Measurements from ENCODE around the gene PSMC4. TPM values are rescaled to one million over a fixed set of nuclear protein-coding genes. Genes with fewer than 3 reads are reported as not detected.

The PSMC4 gene
- total and polyA plus RNA-seq, 4 experiments from 2014 or later: 53.1 to 135 (median 76.3) TPM

DNA sequence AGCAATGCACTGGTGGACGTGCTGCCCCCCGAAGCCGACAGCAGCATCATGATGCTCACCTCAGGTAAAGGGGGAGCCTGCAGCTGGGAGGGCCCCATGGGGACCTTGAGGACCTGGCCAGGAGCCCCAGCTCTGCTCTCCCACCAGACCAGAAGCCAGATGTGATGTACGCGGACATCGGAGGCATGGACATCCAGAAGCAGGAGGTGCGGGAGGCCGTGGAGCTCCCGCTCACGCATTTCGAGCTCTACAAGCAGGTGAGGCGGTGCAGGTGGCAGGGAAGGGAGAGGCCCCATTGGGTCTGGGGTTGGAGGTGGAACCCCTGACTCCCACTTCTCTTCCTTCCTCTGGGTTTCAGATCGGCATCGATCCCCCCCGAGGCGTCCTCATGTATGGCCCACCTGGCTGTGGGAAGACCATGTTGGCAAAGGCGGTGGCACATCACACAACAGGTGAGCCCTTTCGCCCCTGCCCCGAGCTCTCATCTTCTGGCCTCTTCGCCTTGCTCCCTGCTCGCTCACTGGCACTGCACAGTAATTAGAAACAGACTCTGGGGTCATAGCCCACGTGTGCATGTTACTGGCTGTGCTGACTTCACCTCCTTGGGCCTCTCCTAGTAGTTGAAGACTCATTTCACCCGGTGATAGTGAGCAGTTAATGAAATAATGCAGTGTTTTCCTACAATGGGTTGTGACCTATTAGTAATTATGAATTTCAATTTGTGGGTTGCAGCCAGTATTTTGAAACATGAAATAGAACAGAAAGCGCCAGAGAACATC is 3.6 kb downstream of the PSMC4 start:
- Mint-ChIP-seq H3K4me3 (peak overlapping the region in 2 of 8 donors; percentile 38 to 53), H3K9me3 (no peaks in the 10 kb centered on the region), H3K27ac (peak overlapping the region in 3 of 7 donors; percentile 32 to 67 (median 66)), H3K27me3 (no peaks in the 10 kb centered on the region), H3K4me1 (peaks cover 27 to 35% (median 31%) of the 10 kb centered on the region in 4 donors), H3K36me3 (peaks cover 40 to 64% of the 10 kb centered on the region in 2 donors)
- H3K27me3 ChIP-seq (ENCODE audit: insufficient read depth, low read length): no peaks in the 10 kb centered on the region
- peaks cover 21% of the 10 kb centered on the region for H3K4me1 ChIP-seq (ENCODE audit: insufficient read depth, low read length)
- H3K9me3 ChIP-seq (ENCODE audit: control insufficient read depth in 1 of 2, low read length in 2 of 2): no peaks in the 10 kb centered on the region
- H3K36me3 ChIP-seq (ENCODE audit: insufficient read depth, low read length): peaks cover 46% of the 10 kb centered on the region
- ChIA-PET CTCF (ENCODE audit: partially characterized antibody) (no interaction called here), POLR2A (ENCODE audit: partially characterized antibody) (interaction anchor here (0.8 kb wide), 1 partner anchor 22 kb away, joined by 3 read pairs; the partner anchor contains the start of gene ZNF546)
- H3K27ac ChIP-seq (ENCODE audit: low read depth, low read length): no peak overlapping the region
- no peak overlapping the region for H3K4me3 ChIP-seq (ENCODE audit: low read length in 2 of 2)
- intact Hi-C loops (cut with micrococcal nuclease): loop anchor here (5.0 kb wide), 1 partner anchor 62 kb away; no protein-coding TSS in a partner anchor
- DNase-seq: no peak

DNA sequence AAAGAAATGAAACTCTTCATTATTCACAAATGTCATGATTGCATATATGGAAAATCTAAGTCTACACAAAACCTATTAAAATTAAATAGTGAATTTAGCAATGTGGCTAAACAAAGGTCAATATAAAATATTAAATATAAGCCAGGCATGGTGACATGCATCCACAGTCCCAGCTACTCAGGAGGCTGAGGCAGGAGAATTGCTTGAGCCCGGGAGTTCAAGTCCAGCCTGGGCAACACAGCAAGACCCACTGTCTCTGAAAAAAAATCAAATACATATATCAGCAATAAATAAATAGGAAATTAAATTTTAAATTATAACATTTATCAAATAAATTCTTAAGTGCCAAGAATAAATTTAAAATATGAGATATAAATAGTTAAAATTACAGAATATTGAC is 11.9 kb downstream of the PSMC4 start:
- Histone ChIP-seq H3K36me3 (ENCODE audit: insufficient read depth, low read length) (peaks cover 35% of the 10 kb centered on the region), H3K9me3 (ENCODE audit: control insufficient read depth in 1 of 2, low read length in 2 of 2) (peaks cover 0 to 6% of the 10 kb centered on the region in 2 donors), H3K4me1 (ENCODE audit: insufficient read depth, low read length) (no peaks in the 10 kb centered on the region), H3K4me3 (ENCODE audit: low read length in 2 of 2) (no peak overlapping the region), H3K27ac (ENCODE audit: low read depth, low read length) (no peak overlapping the region), H3K27me3 (ENCODE audit: insufficient read depth, low read length) (no peaks in the 10 kb centered on the region)
- Mint-ChIP-seq H3K4me1 (peaks cover 0 to 11% (median 6%) of the 10 kb centered on the region in 4 donors), H3K9me3 (peaks cover 0 to 41% (median 35%) of the 10 kb centered on the region in 8 donors), H3K36me3 (peaks cover 75 to 77% of the 10 kb centered on the region in 2 donors), H3K4me3 (no peak overlapping the region), H3K27ac (no peak overlapping the region), H3K27me3 (no peaks in the 10 kb centered on the region)
- CTCF ChIA-PET (ENCODE audit: partially characterized antibody): no interaction called here
- DNase-seq: no peak
- intact Hi-C loops (cut with micrococcal nuclease): no loop called here
- POLR2A ChIA-PET (ENCODE audit: partially characterized antibody): no interaction called here

- Histone ChIP-seq H3K27ac (ENCODE audit: low read depth, low read length) (no peak overlapping the region), H3K36me3 (ENCODE audit: insufficient read depth, low read length) (peaks cover 26% of the 10 kb centered on the region), H3K9me3 (ENCODE audit: control insufficient read depth in 1 of 2, low read length in 2 of 2) (peaks cover 0 to 6% of the 10 kb centered on the region in 2 donors), H3K4me3 (ENCODE audit: low read length in 2 of 2) (no peak overlapping the region), H3K4me1 (ENCODE audit: insufficient read depth, low read length) (no peaks in the 10 kb centered on the region), H3K27me3 (ENCODE audit: insufficient read depth, low read length) (no peaks in the 10 kb centered on the region)
- Mint-ChIP-seq H3K4me1 (peaks cover 0 to 12% (median 6%) of the 10 kb centered on the region in 4 donors), H3K27ac (peak overlapping the region in 2 of 7 donors; percentile 7 to 42), H3K36me3 (peaks cover 69 to 72% of the 10 kb centered on the region in 2 donors), H3K4me3 (no peak overlapping the region), H3K9me3 (peaks cover 0 to 42% (median 37%) of the 10 kb centered on the region in 8 donors), H3K27me3 (no peaks in the 10 kb centered on the region)
- ChIA-PET CTCF (ENCODE audit: partially characterized antibody) (interaction anchor here (1.2 kb wide), 1 partner anchor 13 kb away, joined by 4 read pairs; the partner anchor contains the start of gene PSMC4), POLR2A (ENCODE audit: partially characterized antibody) (interaction anchor here (1.5 to 1.7 kb wide), 2 partner anchors 13 to 14 kb away, joined by 3 to 4 read pairs; partner anchors contain the start of gene ZNF546)
- DNase-seq: no peak
- intact Hi-C loops (cut with micrococcal nuclease): no loop called here
Observed at GRCh38 chr19:39983695-39984300, 12.8 kb downstream of the PSMC4 start.

DNA sequence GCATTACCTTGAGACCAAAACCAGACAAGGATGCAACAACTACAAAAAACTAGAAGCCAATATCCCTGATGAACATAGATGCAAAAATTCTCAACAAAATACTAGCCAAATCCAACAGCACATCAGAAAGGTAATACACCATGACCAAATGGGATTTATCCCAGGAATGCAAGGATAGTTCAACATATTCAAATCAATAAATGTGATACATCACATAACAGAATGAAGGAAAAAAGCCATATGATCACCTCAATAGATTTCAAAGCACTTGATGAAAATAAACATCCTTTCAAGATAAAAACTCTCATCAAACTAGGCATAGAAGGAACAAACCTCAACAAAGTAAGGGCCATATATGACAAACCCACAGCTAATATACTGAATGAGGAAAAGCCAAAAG is 15.7 kb downstream of the PSMC4 start:
- no peaks in the 10 kb centered on the region for H3K27me3 Mint-ChIP-seq
- DNase-seq: no peak
- H3K36me3 ChIP-seq (ENCODE audit: insufficient read depth, low read length): no peaks in the 10 kb centered on the region
- no peak overlapping the region for H3K27ac ChIP-seq (ENCODE audit: low read depth, low read length)
- CTCF ChIA-PET (ENCODE audit: partially characterized antibody): interaction anchor here (1.7 kb wide), 1 partner anchor 16 kb away, joined by 5 read pairs; the partner anchor contains the start of gene PSMC4
- H3K27ac Mint-ChIP-seq: peak overlapping the region in 1 of 7 donors; percentile 11
- H3K9me3 Mint-ChIP-seq: peaks cover 0 to 42% (median 37%) of the 10 kb centered on the region in 8 donors
- H3K4me3 Mint-ChIP-seq: no peak overlapping the region
- H3K4me1 Mint-ChIP-seq: peaks cover 16 to 32% (median 18%) of the 10 kb centered on the region in 4 donors
- POLR2A ChIA-PET (ENCODE audit: partially characterized antibody): no interaction called here
- H3K9me3 ChIP-seq (ENCODE audit: control insufficient read depth in 1 of 2, low read length in 2 of 2): peaks cover 0 to 6% of the 10 kb centered on the region in 2 donors
- intact Hi-C loops (cut with micrococcal nuclease): no loop called here
- H3K4me3 ChIP-seq (ENCODE audit: low read length in 2 of 2): no peak overlapping the region
- no peaks in the 10 kb centered on the region for H3K4me1 ChIP-seq (ENCODE audit: insufficient read depth, low read length)
- peaks cover 49 to 52% of the 10 kb centered on the region in 2 donors for H3K36me3 Mint-ChIP-seq
- no peaks in the 10 kb centered on the region for H3K27me3 ChIP-seq (ENCODE audit: insufficient read depth, low read length)

GRCh38 chr19:39987167-39987566 is 16.2 kb downstream of the PSMC4 start:
- POLR2A ChIA-PET (ENCODE audit: partially characterized antibody): no interaction called here
- H3K36me3 Mint-ChIP-seq: peaks cover 46 to 49% of the 10 kb centered on the region in 2 donors

DNA sequence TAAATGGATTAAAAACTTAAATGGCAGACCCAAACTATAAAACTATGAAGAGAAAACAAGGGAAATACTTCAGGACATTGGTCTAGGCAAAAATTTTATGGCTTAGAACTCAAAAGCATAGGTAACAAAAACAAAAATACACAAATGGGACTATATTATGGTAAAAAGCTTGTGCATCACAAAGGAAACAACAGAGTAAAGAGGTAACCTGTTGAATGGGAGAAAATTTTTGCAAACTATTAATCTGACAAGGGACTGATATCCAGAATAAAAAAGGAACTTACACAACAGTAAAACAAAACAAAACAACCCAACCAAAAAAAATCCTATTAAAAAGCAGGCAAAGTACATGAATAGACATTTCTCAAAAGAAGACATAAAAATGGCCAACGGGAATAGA is 16.6 kb downstream of the PSMC4 start:
- H3K27me3 ChIP-seq (ENCODE audit: insufficient read depth, low read length): no peaks in the 10 kb centered on the region
- no peak overlapping the region for H3K4me3 ChIP-seq (ENCODE audit: low read length in 2 of 2)
- peaks cover 20 to 37% (median 25%) of the 10 kb centered on the region in 4 donors for H3K4me1 Mint-ChIP-seq
- no peaks in the 10 kb centered on the region for H3K4me1 ChIP-seq (ENCODE audit: insufficient read depth, low read length)
- H3K36me3 Mint-ChIP-seq: peaks cover 42 to 45% of the 10 kb centered on the region in 2 donors
- no peak overlapping the region for H3K27ac Mint-ChIP-seq
- CTCF ChIA-PET (ENCODE audit: partially characterized antibody): interaction anchor here (1.7 kb wide), 1 partner anchor 17 kb away, joined by 5 read pairs; the partner anchor contains the start of gene PSMC4
- DNase-seq: no peak
- no peak overlapping the region for H3K27ac ChIP-seq (ENCODE audit: low read depth, low read length)
- H3K9me3 Mint-ChIP-seq: peaks cover 0 to 42% (median 37%) of the 10 kb centered on the region in 8 donors
- H3K9me3 ChIP-seq (ENCODE audit: control insufficient read depth in 1 of 2, low read length in 2 of 2): peaks cover 0 to 6% of the 10 kb centered on the region in 2 donors
- H3K27me3 Mint-ChIP-seq: no peaks in the 10 kb centered on the region
- H3K4me3 Mint-ChIP-seq: no peak overlapping the region
- POLR2A ChIA-PET (ENCODE audit: partially characterized antibody): no interaction called here
- intact Hi-C loops (cut with micrococcal nuclease): no loop called here
- H3K36me3 ChIP-seq (ENCODE audit: insufficient read depth, low read length): no peaks in the 10 kb centered on the region

More at GRCh38 chr19:39987167-39987566, 16.2 kb downstream of the PSMC4 start:
- peak overlapping the region in 1 of 8 donors; percentile 11 for H3K4me3 Mint-ChIP-seq
- no peak for DNase-seq
- intact Hi-C loops (cut with micrococcal nuclease): no loop called here
- no peak overlapping the region for H3K27ac Mint-ChIP-seq
- Histone ChIP-seq H3K4me1 (ENCODE audit: insufficient read depth, low read length) (no peaks in the 10 kb centered on the region), H3K27me3 (ENCODE audit: insufficient read depth, low read length) (no peaks in the 10 kb centered on the region), H3K36me3 (ENCODE audit: insufficient read depth, low read length) (no peaks in the 10 kb centered on the region), H3K9me3 (ENCODE audit: control insufficient read depth in 1 of 2, low read length in 2 of 2) (peaks cover 0 to 6% of the 10 kb centered on the region in 2 donors), H3K27ac (ENCODE audit: low read depth, low read length) (no peak overlapping the region), H3K4me3 (ENCODE audit: low read length in 2 of 2) (no peak overlapping the region)
- H3K9me3 Mint-ChIP-seq: peaks cover 0 to 42% (median 37%) of the 10 kb centered on the region in 8 donors
- CTCF ChIA-PET (ENCODE audit: partially characterized antibody): interaction anchor here (1.7 kb wide), 1 partner anchor 17 kb away, joined by 5 read pairs; the partner anchor contains the start of gene PSMC4
- peaks cover 20 to 34% (median 22%) of the 10 kb centered on the region in 4 donors for H3K4me1 Mint-ChIP-seq
- no peaks in the 10 kb centered on the region for H3K27me3 Mint-ChIP-seq

DNA sequence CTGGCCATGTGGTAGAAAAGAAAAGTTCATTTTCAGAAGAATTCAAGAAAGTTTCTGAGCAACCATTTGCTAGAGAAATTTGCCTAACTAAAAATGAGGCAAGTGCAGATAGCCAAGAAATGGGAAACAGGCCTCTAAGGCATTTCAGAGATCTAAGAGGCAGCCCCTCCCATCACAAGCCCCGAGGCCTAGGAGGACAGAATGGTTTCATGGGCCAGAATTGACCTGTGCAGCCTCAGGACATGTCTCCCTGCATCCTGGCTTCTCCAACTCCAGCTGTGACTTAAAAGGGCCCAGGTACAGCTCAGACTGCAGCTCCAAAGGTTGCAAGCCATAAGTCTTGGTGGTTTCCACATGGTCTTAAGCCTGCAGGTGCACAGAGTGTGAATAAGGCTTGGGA is 22.6 kb downstream of the PSMC4 start:
- intact Hi-C loops (cut with micrococcal nuclease): no loop called here
- peaks cover 0 to 11% (median 0%) of the 10 kb centered on the region in 8 donors for H3K9me3 Mint-ChIP-seq
- ChIA-PET POLR2A (ENCODE audit: partially characterized antibody) (interaction anchor here (1.3 kb wide), 1 partner anchor 13 kb away, joined by 4 read pairs; no protein-coding TSS in a partner anchor), CTCF (ENCODE audit: partially characterized antibody) (interaction anchor here (1.3 kb wide), 1 partner anchor 23 kb away, joined by 3 read pairs; the partner anchor contains the start of gene PSMC4)
- Histone ChIP-seq H3K4me1 (ENCODE audit: insufficient read depth, low read length) (peaks cover 19% of the 10 kb centered on the region), H3K9me3 (ENCODE audit: control insufficient read depth in 1 of 2, low read length in 2 of 2) (peaks cover 0 to 4% of the 10 kb centered on the region in 2 donors), H3K4me3 (ENCODE audit: low read length in 2 of 2) (no peak overlapping the region), H3K36me3 (ENCODE audit: insufficient read depth, low read length) (no peaks in the 10 kb centered on the region), H3K27me3 (ENCODE audit: insufficient read depth, low read length) (no peaks in the 10 kb centered on the region), H3K27ac (ENCODE audit: low read depth, low read length) (no peak overlapping the region)
- no peak overlapping the region for H3K4me3 Mint-ChIP-seq
- no peak overlapping the region for H3K27ac Mint-ChIP-seq
- peaks cover 9 to 22% of the 10 kb centered on the region in 2 donors for H3K36me3 Mint-ChIP-seq
- DNase-seq: no peak
- peaks cover 42 to 72% (median 54%) of the 10 kb centered on the region in 4 donors for H3K4me1 Mint-ChIP-seq
- no peaks in the 10 kb centered on the region for H3K27me3 Mint-ChIP-seq
